Peyer's patch (tissue), 4 donors: ENCODE results near the gene LMAN2L.

Experiments used
- POLR2A ChIP-seq, 2 donors: fragments of 450-650 bp; IDR thresholded peaks; one replicate each; pipeline ENCODE4 v1.5.1; 2017; ENCODE audit warnings: antibody characterized with exemption in 2 of 2, mild to moderate bottlenecking in 2 of 2, moderate library complexity in 2 of 2
- TF ChIP-seq, protein P1 (sequence below), 6 experiments: fragments of 450-650 bp in 4 of 6; fragments of 200-600 bp in 2 of 6; sonication (generic) in 1 of 6; IDR thresholded peaks; one replicate each; pipeline ENCODE4 v1.5.1; 2017 to 2019; ENCODE audit warnings: antibody characterized with exemption in 6 of 6, mild to moderate bottlenecking in 3 of 6, moderate library complexity in 1 of 6

GRCh38 chr2:96669539-96670215 lies 70.2 kb downstream of the LMAN2L start:
- TF ChIP-seq POLR2A (IDR thresholded peaks at IDR 0.05), result no peak
- TF ChIP-seq, protein P1, sequence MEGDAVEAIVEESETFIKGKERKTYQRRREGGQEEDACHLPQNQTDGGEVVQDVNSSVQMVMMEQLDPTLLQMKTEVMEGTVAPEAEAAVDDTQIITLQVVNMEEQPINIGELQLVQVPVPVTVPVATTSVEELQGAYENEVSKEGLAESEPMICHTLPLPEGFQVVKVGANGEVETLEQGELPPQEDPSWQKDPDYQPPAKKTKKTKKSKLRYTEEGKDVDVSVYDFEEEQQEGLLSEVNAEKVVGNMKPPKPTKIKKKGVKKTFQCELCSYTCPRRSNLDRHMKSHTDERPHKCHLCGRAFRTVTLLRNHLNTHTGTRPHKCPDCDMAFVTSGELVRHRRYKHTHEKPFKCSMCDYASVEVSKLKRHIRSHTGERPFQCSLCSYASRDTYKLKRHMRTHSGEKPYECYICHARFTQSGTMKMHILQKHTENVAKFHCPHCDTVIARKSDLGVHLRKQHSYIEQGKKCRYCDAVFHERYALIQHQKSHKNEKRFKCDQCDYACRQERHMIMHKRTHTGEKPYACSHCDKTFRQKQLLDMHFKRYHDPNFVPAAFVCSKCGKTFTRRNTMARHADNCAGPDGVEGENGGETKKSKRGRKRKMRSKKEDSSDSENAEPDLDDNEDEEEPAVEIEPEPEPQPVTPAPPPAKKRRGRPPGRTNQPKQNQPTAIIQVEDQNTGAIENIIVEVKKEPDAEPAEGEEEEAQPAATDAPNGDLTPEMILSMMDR (IDR thresholded peaks at IDR 0.05), result no peak
